HUES64 (cell line): ENCODE results near the gene CD151.

Experiments
- H3K27ac ChIP-seq: 2 replicates; pipeline ENCODE4 v1.7.0; 2013; ENCODE audit warnings: low read depth, low read length, inconsistent platforms
- H3K27me3 ChIP-seq: 2 replicates; pipeline ENCODE4 v1.6.1; 2013; ENCODE audit warnings: mild to moderate bottlenecking, low read length; ENCODE audit not compliant: insufficient read depth
- H3K36me3 ChIP-seq: 2 replicates; pipeline ENCODE4 v1.6.1; 2013; ENCODE audit warnings: mild to moderate bottlenecking, low read length; ENCODE audit not compliant: insufficient read depth
- H3K4me1 ChIP-seq: 2 replicates; pipeline ENCODE4 v1.6.1; 2013; ENCODE audit warnings: mild to moderate bottlenecking, low read length, moderate library complexity; ENCODE audit not compliant: insufficient read depth
- H3K4me3 ChIP-seq: 2 replicates; pipeline ENCODE4 v1.5.1; 2013; ENCODE audit warnings: mild to moderate bottlenecking, low read length, moderate library complexity
- H3K9ac ChIP-seq: 2 replicates; pipeline ENCODE4 v1.6.1; 2013; ENCODE audit warnings: mild to moderate bottlenecking, low read depth, low read length
- H3K9me3 ChIP-seq: 2 replicates; pipeline ENCODE4 v1.6.1; 2013; ENCODE audit warnings: low read depth, low read length; ENCODE audit not compliant: insufficient read depth
- WGBS: fragments of 150-250, 120-280 bp; methylation state at CpG from one replicate; pipeline ENCODE4 v1.1.7; 2013; ENCODE audit warnings: missing lambda C conversion rate; 5-methylcytosine and 5-hydroxymethylcytosine counted together

CD151 gene

DNA sequence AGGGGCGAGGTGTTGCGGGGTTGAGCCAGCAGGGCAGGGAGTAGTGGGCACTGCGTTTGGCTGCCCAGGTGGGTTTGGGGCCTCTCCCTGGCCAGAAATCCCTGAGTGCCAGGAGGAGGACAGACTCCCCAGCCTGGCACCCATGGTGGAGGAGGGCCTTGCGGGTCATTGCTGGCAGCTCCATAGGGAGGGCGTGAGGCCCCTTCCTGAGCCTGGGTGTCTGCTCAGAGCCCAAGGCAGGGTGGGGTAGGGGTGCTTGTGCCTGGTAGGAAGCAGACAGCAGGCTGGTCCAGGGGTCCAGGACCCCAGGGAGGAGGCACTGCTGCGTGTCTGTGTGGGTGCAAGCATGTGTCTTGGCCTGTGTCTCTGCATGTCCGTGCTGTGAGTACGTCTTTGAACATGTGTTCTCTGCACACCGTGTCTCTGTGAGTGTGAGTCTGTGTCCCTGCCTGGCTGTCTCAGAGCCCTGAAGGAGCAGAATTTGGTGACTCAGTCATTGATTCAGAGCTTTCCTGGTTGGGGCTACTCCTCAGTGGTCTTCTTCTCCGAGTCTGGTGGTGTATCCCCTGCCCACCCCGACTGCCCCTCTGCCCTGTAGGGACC lies 13.8 kb downstream of the CD151 start:
- Histone ChIP-seq H3K9me3 (no peaks in the 10 kb centered on the region), H3K36me3 (no peaks in the 10 kb centered on the region), H3K4me3 (no peak overlapping the region), H3K27me3 (peaks cover 20% of the 10 kb centered on the region), H3K27ac (no peak overlapping the region), H3K9ac (no peak overlapping the region), H3K4me1 (peaks cover 26% of the 10 kb centered on the region)
- 90% methylated on average over 11 of the region's 11 CpGs for WGBS

DNA sequence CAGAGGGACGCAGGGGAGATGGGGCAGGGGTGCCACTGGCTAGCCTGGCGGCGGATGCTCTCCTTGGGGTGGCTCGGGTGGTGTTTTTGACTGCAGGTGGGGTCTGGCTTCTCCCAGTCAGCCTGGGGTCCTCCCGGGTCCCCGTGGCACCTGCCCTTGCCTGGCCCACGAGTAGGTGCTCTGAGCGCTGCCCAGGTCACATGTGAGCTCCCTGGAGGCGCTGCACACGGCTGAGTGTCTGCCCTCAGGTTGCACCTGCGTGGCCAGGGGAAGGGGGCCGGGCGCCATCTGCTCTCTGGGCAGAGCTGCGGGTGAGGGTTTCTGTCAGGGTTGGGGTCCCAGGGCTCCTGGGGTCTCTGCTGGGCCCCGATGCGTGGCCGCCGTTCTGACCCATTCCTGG lies 15.1 kb downstream of the CD151 start:
- Histone ChIP-seq H3K4me3 (no peak overlapping the region), H3K27me3 (peaks cover 20% of the 10 kb centered on the region), H3K27ac (no peak overlapping the region), H3K9ac (no peak overlapping the region), H3K36me3 (no peaks in the 10 kb centered on the region), H3K4me1 (peaks cover 26% of the 10 kb centered on the region), H3K9me3 (no peaks in the 10 kb centered on the region)
- 91% methylated on average over 18 of the region's 18 CpGs for WGBS

DNA sequence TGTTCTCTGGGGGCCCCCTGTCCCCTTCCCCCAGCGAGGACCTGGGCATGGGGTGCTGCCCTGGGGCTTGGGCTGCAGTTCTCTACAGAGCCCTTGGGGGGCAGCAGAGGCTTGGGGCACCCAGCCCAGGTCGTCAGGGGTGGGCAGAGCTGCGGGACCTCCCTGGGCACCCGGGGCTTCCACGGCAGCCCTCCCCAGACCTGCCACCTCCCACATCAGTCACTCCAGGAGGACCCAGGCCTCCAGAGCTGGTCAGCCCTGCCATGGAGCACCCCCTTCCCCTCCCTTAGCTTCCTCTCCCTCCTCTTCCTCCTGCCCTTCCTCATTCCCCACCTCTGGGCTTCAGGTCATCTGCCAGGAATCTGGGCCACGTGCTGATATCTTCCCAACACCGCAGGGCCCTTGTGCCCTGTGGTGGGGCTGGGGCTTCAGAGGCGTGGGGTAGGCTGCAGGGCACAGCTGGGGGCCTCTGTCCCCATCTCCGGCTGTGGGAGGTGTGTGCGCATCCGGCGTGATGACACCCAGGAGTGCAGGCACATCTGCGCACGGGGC lies 15.7 kb downstream of the CD151 start:
- Histone ChIP-seq H3K27ac (no peak overlapping the region), H3K36me3 (no peaks in the 10 kb centered on the region), H3K9me3 (no peaks in the 10 kb centered on the region), H3K27me3 (peaks cover 20% of the 10 kb centered on the region), H3K9ac (no peak overlapping the region), H3K4me3 (peak overlapping the region; percentile 56; the same call in 1 of the 2 replicates), H3K4me1 (peaks cover 26% of the 10 kb centered on the region)
- 19% methylated on average over 14 of the region's 14 CpGs for WGBS

DNA sequence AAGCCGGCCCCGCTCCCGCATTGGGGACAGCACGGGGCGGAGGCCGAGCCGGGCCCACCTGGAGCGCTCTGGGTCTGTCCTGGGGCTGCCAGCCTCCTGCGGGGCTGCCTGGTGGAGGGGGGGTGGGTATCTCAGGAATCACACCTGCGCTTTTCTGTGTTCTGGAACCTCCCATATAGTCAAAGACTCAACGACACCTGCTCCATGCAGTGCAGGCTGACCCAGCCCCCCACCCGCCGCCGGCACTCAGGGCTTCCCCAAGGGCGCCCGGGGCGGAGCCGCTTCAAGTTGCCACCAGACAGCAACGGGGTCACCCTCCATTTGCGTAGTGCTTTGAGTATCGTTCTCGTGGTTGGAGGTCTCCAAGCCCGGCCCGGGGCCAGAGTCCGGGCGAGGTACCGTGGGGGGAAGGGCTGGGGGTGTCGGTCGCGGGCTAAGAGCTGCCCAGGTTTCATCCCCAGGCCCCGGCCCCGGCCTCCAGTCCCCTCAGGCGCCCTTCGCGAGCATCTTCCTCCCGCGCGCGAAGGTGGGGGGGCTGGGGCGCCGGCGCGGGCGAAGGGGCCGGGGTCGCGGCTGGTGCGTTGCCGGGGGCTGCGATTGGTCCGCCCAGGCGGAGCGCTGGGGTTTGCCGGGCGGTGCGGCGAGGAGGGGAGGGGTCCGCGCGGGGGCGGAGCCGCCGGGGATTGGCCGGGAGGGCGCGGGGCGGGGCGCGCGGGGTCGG lies 16.5 kb downstream of the CD151 start:
- Histone ChIP-seq H3K4me3 (peak overlapping the region; percentile 67), H3K27me3 (peaks cover 20% of the 10 kb centered on the region), H3K9ac (no peak overlapping the region), H3K9me3 (no peaks in the 10 kb centered on the region), H3K27ac (no peak overlapping the region), H3K36me3 (no peaks in the 10 kb centered on the region), H3K4me1 (peaks cover 26% of the 10 kb centered on the region)
- WGBS = 2% methylated on average over 71 of the region's 71 CpGs

DNA sequence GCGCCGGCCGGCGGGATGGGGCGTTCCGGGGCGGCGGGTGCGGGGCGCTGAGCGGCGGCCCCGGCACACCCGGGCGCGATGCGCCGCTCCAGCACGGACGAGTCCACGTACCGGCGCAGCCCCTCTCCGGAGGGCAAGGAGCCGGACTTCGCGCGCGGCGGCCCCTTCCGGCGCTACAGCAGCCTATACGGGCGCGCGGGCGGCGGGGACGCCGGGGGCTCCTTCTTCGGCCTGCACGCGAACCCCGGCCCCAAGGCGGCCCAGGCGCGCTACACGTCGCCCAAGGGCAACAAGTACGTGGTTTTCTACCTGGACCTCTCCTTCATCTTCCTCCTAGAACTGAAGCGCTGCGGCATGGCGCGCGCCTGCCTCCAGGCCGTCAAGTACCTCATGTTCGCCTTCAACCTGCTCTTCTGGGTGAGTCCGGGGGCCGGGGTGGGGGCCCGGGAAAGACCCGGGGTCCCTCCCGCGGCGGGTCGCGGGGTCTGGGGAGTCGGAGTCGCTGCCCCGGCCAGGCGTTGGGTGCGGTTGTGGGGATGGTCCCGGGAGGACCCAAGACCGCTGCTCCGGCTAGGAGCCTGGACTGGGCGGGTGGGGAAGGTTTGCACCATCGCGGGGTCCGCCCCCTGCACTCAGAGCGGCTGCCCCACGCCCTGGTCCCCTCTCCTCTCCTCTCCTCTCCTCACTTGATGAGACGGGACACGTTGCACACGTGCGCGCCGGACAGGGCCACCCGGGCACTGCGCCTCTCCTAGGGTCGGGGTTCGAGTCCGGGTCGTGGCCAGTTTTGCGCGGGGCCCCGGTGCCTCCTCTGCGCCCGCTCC lies 17.4 kb downstream of the CD151 start:
- no peak overlapping the region for H3K27ac ChIP-seq
- no peaks in the 10 kb centered on the region for H3K9me3 ChIP-seq
- peak overlapping the region; percentile 55; the same call in 1 of the 2 replicates for H3K9ac ChIP-seq
- H3K4me1 ChIP-seq = peaks cover 22% of the 10 kb centered on the region
- peak overlapping the region; percentile 67 for H3K4me3 ChIP-seq
- WGBS = 1% methylated on average over 97 of the region's 97 CpGs
- peaks cover 20% of the 10 kb centered on the region for H3K27me3 ChIP-seq
- no peaks in the 10 kb centered on the region for H3K36me3 ChIP-seq

DNA sequence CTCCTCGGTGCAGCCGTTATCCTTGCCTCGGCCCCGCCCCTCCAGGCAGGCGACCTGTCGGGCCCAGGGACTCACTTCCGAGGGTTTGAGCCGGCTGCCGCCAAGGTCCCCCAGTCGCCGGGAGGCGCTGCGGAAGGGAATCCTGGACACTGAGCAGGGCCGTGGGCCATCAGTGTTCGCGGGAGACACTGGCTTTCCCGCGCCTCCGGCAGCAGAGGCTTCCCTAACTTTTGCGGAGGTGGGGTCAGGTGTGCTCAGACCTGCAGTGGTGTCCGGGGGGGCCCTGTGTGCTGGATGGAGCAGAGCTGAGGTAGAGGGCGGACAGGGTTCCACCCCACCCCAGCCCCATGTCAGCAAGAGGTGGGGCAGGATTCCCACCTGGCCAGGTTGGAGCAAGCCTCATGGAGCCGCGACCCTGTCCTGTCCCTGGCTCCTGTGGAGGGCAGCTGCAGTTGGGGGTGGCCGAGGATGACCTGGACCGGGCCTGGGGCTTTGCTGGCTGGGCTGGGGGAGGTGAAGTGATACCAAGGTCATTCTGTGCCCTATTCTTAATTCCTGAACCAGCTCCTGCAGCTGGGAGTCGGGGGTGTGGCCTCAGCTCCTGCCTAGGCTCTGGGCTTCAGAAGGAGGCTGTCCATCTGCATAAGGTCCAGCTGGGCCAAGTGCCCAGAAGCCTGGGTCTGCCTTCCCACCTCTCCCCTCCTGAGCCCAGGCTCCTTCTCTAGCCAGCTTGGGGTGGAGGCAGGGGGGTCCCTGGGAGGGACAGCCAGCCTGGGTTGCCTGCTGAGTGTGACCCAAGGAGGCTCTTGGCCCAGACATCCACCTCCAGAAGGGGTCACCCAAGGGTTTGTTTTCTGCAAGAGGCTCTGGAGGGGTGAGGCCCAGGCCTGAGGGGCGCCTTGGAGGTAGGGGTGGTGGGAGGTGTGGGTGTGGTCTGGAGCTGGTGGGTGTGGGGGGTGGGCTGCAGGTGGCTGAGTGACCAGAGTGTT lies 18.3 kb downstream of the CD151 start:
- peaks cover 14% of the 10 kb centered on the region; the same call in 1 of the 2 replicates for H3K4me1 ChIP-seq
- H3K27me3 ChIP-seq = peaks cover 20% of the 10 kb centered on the region
- H3K9me3 ChIP-seq = no peaks in the 10 kb centered on the region
- no peak overlapping the region for H3K27ac ChIP-seq
- WGBS = 17% methylated on average over 27 of the region's 28 CpGs
- no peaks in the 10 kb centered on the region for H3K36me3 ChIP-seq
- 0 out of 2 replicates have a peak overlapping the region, but pooled peaks have one; percentile 24 for H3K9ac ChIP-seq
- H3K4me3 ChIP-seq = peak overlapping the region; percentile 67

DNA sequence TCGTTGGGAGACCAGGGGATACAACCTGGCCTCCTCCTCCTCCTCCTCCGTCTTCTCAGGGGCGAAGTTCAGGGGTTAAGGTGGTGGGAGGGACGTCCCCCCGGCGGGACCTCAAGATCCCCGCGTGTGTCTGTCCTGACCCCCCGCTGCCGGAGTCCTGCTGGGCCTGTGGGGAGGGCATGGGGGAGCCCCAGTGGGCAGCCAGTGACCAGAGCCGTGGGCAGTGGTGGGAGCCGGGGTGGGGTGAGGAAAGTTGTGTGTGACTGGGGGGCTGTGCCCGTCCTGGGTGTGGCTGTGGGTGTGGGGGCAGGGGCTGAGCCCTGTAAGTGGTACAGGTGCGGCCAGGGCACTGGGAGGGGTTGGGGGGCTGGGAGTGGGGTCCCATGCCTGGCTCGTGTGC lies 20.0 kb downstream of the CD151 start:
- H3K4me1 ChIP-seq = peaks cover 17% of the 10 kb centered on the region; the same call in 1 of the 2 replicates
- no peaks in the 10 kb centered on the region for H3K9me3 ChIP-seq
- H3K4me3 ChIP-seq = no peak overlapping the region
- no peaks in the 10 kb centered on the region for H3K36me3 ChIP-seq
- no peak overlapping the region for H3K9ac ChIP-seq
- peaks cover 20% of the 10 kb centered on the region for H3K27me3 ChIP-seq
- 89% methylated on average over 14 of the region's 15 CpGs for WGBS
- H3K27ac ChIP-seq = no peak overlapping the region

DNA sequence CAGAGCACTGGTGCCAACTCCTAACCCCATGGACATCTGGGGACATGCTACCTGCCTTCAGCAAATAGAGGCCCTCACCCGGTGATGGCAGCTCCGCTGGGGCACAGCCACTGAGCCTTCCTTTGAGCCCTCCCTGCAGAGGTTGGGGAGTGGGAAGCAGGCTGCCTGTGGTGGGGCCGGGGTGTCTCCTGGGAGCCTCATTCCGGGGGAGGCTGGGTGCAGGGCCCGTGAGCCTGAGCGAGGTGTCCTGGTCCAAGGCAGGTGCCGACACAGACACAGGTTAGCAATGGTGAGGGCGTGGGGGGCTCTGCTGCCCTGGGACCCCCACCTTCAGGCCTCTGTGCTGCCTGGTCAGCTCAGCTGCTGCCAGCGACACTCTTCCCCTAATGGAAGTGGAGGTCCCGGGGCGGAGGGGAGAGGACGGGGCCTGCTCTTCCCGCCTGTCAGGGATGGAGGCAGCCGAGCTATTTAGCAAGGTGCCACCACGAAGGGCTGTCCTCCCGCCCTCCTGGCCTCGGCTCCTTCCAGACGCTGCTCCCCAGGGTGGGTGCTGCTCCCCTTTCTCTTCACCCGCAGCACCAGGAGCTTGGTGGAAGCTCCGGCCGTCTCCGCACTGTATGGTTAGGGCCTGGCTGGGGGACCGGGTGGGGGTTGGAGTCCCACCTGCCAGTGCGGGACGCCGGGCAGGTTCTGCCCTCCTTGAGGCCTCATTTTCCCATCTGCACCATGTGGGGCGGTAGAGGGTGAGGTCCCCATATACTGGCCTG lies 21.1 kb downstream of the CD151 start:
- no peaks in the 10 kb centered on the region for H3K36me3 ChIP-seq
- H3K4me3 ChIP-seq = no peak overlapping the region
- peaks cover 15% of the 10 kb centered on the region for H3K27me3 ChIP-seq
- WGBS = 87% methylated on average over 27 of the region's 27 CpGs
- no peak overlapping the region for H3K9ac ChIP-seq
- H3K27ac ChIP-seq = no peak overlapping the region
- no peaks in the 10 kb centered on the region for H3K9me3 ChIP-seq
- H3K4me1 ChIP-seq = peaks cover 14% of the 10 kb centered on the region; the same call in 1 of the 2 replicates

DNA sequence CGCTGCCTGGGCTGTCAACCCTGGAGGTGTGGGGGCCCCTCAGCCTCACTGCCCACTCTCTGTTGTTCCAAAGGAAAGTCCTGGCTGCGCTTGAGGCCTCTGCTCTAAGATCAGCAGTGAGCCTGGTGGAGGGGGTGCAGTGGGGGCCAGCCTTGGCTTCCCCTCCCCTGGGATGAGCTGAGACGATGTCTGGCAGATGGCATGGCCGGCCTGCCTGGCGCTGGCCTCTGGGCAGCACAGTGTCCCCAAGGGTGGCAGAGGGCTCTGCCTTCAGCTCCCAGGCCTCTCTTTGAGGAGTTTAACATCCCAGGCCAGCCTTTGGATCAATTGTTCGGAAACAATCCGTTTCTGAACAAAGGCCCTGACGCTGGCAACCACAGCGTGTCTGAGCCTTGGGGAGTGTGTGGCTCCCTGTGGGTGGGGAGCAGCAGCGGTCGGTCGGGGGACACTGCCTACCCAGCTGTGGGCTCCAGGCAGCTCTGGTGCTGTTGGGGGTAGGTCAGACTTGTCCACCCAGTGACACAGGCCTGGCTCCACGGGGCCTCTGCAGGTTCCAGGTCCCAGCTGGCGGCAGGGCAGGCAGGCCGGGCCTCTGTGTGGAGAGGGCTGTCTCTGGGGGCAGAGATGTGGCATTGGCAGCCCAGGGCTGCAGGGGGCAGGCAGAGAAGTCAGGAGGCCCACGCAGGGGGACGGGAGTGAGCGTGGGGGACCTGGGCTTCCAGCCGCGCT lies 22.0 kb downstream of the CD151 start:
- no peaks in the 10 kb centered on the region for H3K9me3 ChIP-seq
- peaks cover 10% of the 10 kb centered on the region; the same call in 1 of the 2 replicates for H3K4me1 ChIP-seq
- H3K36me3 ChIP-seq = no peaks in the 10 kb centered on the region
- H3K9ac ChIP-seq = no peak overlapping the region; the same call in 1 of the 2 replicates
- 89% methylated on average over 20 of the region's 20 CpGs for WGBS
- H3K27me3 ChIP-seq = peaks cover 10% of the 10 kb centered on the region
- no peak overlapping the region for H3K27ac ChIP-seq
- no peak overlapping the region for H3K4me3 ChIP-seq
